ENCODE results near the gene SLC38A2. TPM values are rescaled to one million over a fixed set of nuclear protein-coding genes. Genes with fewer than 3 reads are reported as not detected.

Gene SLC38A2
- total RNA-seq (2021) (295 to 381 TPM (median 309 TPM) in 3 replicates), Bru-seq, nascent RNA (percentile 100 among the genes with signal in this experiment)
- long read RNA-seq, experiment 1, full-length matches to known transcripts = 554 of 879 reads
- long read RNA-seq, experiment 1, partial matches to known transcripts = 119 of 879 reads
- long read RNA-seq, experiment 1, other reads (novel, unspliced or antisense) = 206 of 879 reads
- long read RNA-seq, experiment 2, full-length matches to known transcripts = 99 of 327 reads
- long read RNA-seq, experiment 2, partial matches to known transcripts = 39 of 327 reads
- long read RNA-seq, experiment 2, other reads (novel, unspliced or antisense) = 189 of 327 reads
- long read RNA-seq, experiment 3, full-length matches to known transcripts = 6 of 7 reads
- long read RNA-seq, experiment 3, partial matches to known transcripts = 1 of 7 reads
- long read RNA-seq, experiment 3, other reads (novel, unspliced or antisense) = 0 of 7 reads

- Mint-ChIP-seq H3K4me3 (peak within 1 kb of the TSS; percentile 98), H3K36me3 (peaks cover 46% of the 10 kb centered on the region), H3K4me1 (peaks cover 49% of the 10 kb centered on the region), H3K27ac (peak within 1 kb of the TSS; percentile 98), H3K9me3 (no peaks in the 10 kb centered on the region), H3K27me3 (ENCODE audit: low read depth) (no peaks in the 10 kb centered on the region; the same call in 1 of the 2 replicates)
- DNase-seq (ENCODE audit: low spot score) = peak; percentile 96
- ChIA-PET CTCF (interaction anchor here (0.6 to 1.1 kb wide), 5 partner anchors 20 to 302 kb away, joined by 3 to 8 read pairs (median 4); no protein-coding TSS in a partner anchor), POLR2A (interaction anchor here (0.6 to 2.2 kb wide), 7 partner anchors 11 to 548 kb away, joined by 3 to 9 read pairs (median 3); partner anchors contain the start of gene SLC38A1)
- ATAC-seq = peak; percentile 81
- peak; percentile 52 for TF ChIP-seq ETV6 (CRISPR knock-in tag; IDR thresholded peaks at IDR 0.05)
- TF ChIP-seq PRDM15 (CRISPR knock-in tag; IDR thresholded peaks at IDR 0.05) = no peak
- TF ChIP-seq MXD4 (CRISPR knock-in tag; IDR thresholded peaks at IDR 0.05; ENCODE audit: borderline replicate concordance) = no peak
- peak; percentile 79; the same call in 1 of the 2 replicates for TF ChIP-seq SMAD4 (CRISPR knock-in tag; IDR thresholded peaks at IDR 0.05)
- TF ChIP-seq, protein P1, sequence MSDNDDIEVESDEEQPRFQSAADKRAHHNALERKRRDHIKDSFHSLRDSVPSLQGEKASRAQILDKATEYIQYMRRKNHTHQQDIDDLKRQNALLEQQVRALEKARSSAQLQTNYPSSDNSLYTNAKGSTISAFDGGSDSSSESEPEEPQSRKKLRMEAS (CRISPR knock-in tag; IDR thresholded peaks at IDR 0.05) = peak; percentile 77
- no peak for TF ChIP-seq ZNF263 (CRISPR knock-in tag; IDR thresholded peaks at IDR 0.05; ENCODE audit: low read depth)
- no peak for TF ChIP-seq ZSCAN18 (CRISPR knock-in tag; IDR thresholded peaks at IDR 0.05)
- 0 out of 2 replicates have a peak, but pooled peaks have one; percentile 14 for TF ChIP-seq EMX1 (CRISPR knock-in tag; IDR thresholded peaks at IDR 0.05)
- no peak for TF ChIP-seq CDX4 (CRISPR knock-in tag; IDR thresholded peaks at IDR 0.05; ENCODE audit: borderline replicate concordance)
- peak; percentile 87 for TF ChIP-seq ARID4B (CRISPR knock-in tag; IDR thresholded peaks at IDR 0.05; ENCODE audit: borderline replicate concordance)
- peak; percentile 83; the same call in 1 of the 2 replicates for TF ChIP-seq TEAD1 (CRISPR knock-in tag; IDR thresholded peaks at IDR 0.05)
- TF ChIP-seq GABPB1 (CRISPR knock-in tag; IDR thresholded peaks at IDR 0.05) = peak; percentile 66; the same call in 1 of the 2 replicates
- TF ChIP-seq, protein P2, sequence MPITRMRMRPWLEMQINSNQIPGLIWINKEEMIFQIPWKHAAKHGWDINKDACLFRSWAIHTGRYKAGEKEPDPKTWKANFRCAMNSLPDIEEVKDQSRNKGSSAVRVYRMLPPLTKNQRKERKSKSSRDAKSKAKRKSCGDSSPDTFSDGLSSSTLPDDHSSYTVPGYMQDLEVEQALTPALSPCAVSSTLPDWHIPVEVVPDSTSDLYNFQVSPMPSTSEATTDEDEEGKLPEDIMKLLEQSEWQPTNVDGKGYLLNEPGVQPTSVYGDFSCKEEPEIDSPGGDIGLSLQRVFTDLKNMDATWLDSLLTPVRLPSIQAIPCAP (CRISPR knock-in tag; IDR thresholded peaks at IDR 0.05) = no peak
- TF ChIP-seq SOX15 (CRISPR knock-in tag; IDR thresholded peaks at IDR 0.05) = no peak
- 0 out of 2 replicates have a peak, but pooled peaks have one; percentile 39 for TF ChIP-seq TEAD4 (CRISPR knock-in tag; IDR thresholded peaks at IDR 0.05)
- TF ChIP-seq ZNF138 (CRISPR knock-in tag; conservative IDR thresholded peaks at IDR 0.05) = no peak
- TF ChIP-seq, protein P3, sequence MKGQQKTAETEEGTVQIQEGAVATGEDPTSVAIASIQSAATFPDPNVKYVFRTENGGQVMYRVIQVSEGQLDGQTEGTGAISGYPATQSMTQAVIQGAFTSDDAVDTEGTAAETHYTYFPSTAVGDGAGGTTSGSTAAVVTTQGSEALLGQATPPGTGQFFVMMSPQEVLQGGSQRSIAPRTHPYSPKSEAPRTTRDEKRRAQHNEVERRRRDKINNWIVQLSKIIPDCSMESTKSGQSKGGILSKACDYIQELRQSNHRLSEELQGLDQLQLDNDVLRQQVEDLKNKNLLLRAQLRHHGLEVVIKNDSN (CRISPR knock-in tag; IDR thresholded peaks at IDR 0.05) = peak; percentile 60; the same call in 1 of the 2 replicates
- TF ChIP-seq IRF2 (CRISPR knock-in tag; IDR thresholded peaks at IDR 0.05; ENCODE audit: borderline replicate concordance, low read depth) = no peak
- TF ChIP-seq CREB1 (CRISPR knock-in tag; IDR thresholded peaks at IDR 0.05) = 0 out of 2 replicates have a peak, but pooled peaks have one; percentile 23
- TF ChIP-seq CREM (CRISPR knock-in tag; IDR thresholded peaks at IDR 0.05) = no peak; the same call in 1 of the 2 replicates
Measured at GRCh38 chr12:46372544-46373300, at the start of gene SLC38A2. SLC38A2 (minus strand) TSS chr12:46372773; CDS start chr12:46371293, 1,480 bp downstream.
